ENCODE results near the gene CKAP4.

Gene CKAP4

GRCh38 chr12:106195621-106196027 is 52.2 kb downstream of the CKAP4 start:
- no peak for DNase-seq

- no peak for DNase-seq
Measured at GRCh38 chr12:106194351-106194750, 53.5 kb downstream of the CKAP4 start.

- no peak for DNase-seq
Measured at GRCh38 chr12:106193394-106194215, 54.2 kb downstream of the CKAP4 start.

- DNase-seq = no peak
Measured at GRCh38 chr12:106192659-106193393, 55.0 kb downstream of the CKAP4 start.

GRCh38 chr12:106190581-106190980 is 57.2 kb downstream of the CKAP4 start:
- no peak for DNase-seq

- no peak for DNase-seq
Measured at GRCh38 chr12:106189341-106189740, 58.5 kb downstream of the CKAP4 start.

GRCh38 chr12:106188256-106188655 is 59.6 kb downstream of the CKAP4 start:
- DNase-seq = no peak
